ENCODE data around the gene ZBTB46. TPM values are rescaled to one million over a fixed set of nuclear protein-coding genes. Genes with fewer than 3 reads are reported as not detected.
A peak's percentile ranks its signal among the peaks of the same experiment; 100 is the strongest.

ZBTB46 gene
- total RNA-seq, 1 experiment from 2014 or later, result 27.1 TPM

DNA sequence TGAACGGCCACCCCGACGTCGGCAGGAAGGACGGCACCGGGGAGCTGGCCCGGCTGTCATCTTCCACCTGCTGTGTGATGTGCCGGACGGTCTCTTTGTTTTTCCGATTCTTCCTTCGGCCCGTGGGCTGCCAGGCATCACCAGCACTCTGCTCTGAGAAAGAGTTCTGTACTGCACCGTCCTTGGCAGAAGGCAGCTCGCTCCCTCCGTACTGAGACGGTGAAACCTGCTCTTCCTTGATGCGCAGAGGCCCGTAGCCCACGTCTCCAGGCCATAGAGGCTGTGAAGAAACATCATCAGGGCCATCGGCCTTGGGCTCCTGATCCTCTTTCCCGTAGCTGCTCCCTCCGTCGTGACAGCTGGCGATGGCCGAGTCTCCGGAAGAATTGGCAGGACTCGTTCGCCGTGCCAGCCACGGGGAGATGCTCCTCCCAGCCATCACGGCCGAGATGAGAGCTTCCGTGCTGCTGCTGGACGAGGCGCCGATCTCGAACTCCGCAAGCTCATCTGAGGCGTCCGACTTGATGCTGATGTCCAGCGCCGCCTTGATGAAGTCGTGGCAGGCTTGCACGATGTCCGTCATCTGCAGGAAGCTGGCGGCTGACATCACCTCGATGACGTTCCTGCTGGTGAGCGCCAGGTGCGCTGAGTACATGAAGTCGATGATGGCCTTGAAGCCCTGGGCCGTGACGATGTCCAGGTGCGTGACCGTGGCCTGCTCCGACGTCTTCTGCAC is 41.1 kb downstream of the ZBTB46 start:
- H3K4me1 ChIP-seq (ENCODE audit: insufficient read depth, low read length), result no peaks in the 10 kb centered on the region
- H3K4ac ChIP-seq (ENCODE audit: low read depth, low read length), result no peak overlapping the region
- no peaks in the 10 kb centered on the region for H3K9me3 ChIP-seq (ENCODE audit: control insufficient read depth, low read depth, low read length)
- no peak overlapping the region for H2AK5ac ChIP-seq (ENCODE audit: insufficient read length, low read length)
- peaks cover 0 to 20% (median 17%) of the 10 kb centered on the region in 3 experiments; a peak in 5 of 7 replicates for H3K36me3 Mint-ChIP-seq (ENCODE audit: insufficient read depth in 1 of 3, low read depth in 3 of 3)
- H3K79me2 ChIP-seq (ENCODE audit: insufficient read depth, low read length), result no peaks in the 10 kb centered on the region
- H3K27ac Mint-ChIP-seq, result no peak overlapping the region
- peaks cover 4 to 6% of the 10 kb centered on the region in 2 experiments; a peak in 3 of 4 replicates for H3K4me1 Mint-ChIP-seq
- no peaks in the 10 kb centered on the region for H3K27me3 ChIP-seq (ENCODE audit: insufficient read depth, low read length)
- no peak overlapping the region for H2AFZ ChIP-seq (ENCODE audit: low read length)
- H3K23me2 ChIP-seq (ENCODE audit: insufficient read length, low read depth, low read length, poor library complexity, severe bottlenecking), result no peaks in the 10 kb centered on the region
- peaks cover 6% of the 10 kb centered on the region for H3K79me1 ChIP-seq (ENCODE audit: insufficient read depth, low read depth, low read length, poor library complexity, severe bottlenecking)
- H3K18ac ChIP-seq (ENCODE audit: insufficient read length, low read depth, low read length), result no peak overlapping the region
- no peak overlapping the region for H4K91ac ChIP-seq (ENCODE audit: insufficient read length, low read depth, low read length)
- no peak overlapping the region for H3K4me2 ChIP-seq (ENCODE audit: insufficient read depth, insufficient read length, low read length)
- WGBS (ENCODE audit: extremely low coverage, insufficient read length, low lambda C conversion rate), result no CpG with 5 or more reads among the region's 57 CpGs
- no peak overlapping the region for H2BK12ac ChIP-seq (ENCODE audit: insufficient read length, low read depth, low read length)
- H3T11ph ChIP-seq (ENCODE audit: low read length), result no peak overlapping the region
- peak; percentile 24 for DNase-seq
- H4K8ac ChIP-seq (replicated peaks; ENCODE audit: insufficient read length, low read depth, low read length), result no peak overlapping the region
- H2BK15ac ChIP-seq (ENCODE audit: low read depth, low read length), result no peak overlapping the region
- TF ChIP-seq, protein P1, sequence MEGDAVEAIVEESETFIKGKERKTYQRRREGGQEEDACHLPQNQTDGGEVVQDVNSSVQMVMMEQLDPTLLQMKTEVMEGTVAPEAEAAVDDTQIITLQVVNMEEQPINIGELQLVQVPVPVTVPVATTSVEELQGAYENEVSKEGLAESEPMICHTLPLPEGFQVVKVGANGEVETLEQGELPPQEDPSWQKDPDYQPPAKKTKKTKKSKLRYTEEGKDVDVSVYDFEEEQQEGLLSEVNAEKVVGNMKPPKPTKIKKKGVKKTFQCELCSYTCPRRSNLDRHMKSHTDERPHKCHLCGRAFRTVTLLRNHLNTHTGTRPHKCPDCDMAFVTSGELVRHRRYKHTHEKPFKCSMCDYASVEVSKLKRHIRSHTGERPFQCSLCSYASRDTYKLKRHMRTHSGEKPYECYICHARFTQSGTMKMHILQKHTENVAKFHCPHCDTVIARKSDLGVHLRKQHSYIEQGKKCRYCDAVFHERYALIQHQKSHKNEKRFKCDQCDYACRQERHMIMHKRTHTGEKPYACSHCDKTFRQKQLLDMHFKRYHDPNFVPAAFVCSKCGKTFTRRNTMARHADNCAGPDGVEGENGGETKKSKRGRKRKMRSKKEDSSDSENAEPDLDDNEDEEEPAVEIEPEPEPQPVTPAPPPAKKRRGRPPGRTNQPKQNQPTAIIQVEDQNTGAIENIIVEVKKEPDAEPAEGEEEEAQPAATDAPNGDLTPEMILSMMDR (conservative IDR thresholded peaks at IDR 0.05), result no peak
- H4K20me1 ChIP-seq (ENCODE audit: control insufficient read depth, insufficient read depth, insufficient read length), result no peaks in the 10 kb centered on the region
- no peak overlapping the region for H4K5ac ChIP-seq (ENCODE audit: insufficient read length, low read depth, low read length)
- H3K27me3 Mint-ChIP-seq (ENCODE audit: low read depth), result no peaks in the 10 kb centered on the region; the same call in 1 of the 2 replicates
- no peak overlapping the region for H2BK120ac ChIP-seq (ENCODE audit: low read depth, low read length, poor library complexity, severe bottlenecking)
- no peak overlapping the region for H3K23ac ChIP-seq (ENCODE audit: insufficient read length, low read depth, low read length)
- H3K9ac ChIP-seq (ENCODE audit: extremely low read depth, insufficient read length, low read length), result no peak overlapping the region
- no peak overlapping the region for H3K27ac ChIP-seq (ENCODE audit: insufficient read length, low read depth, low read length)
- no peaks in the 10 kb centered on the region for H3K9me3 Mint-ChIP-seq
- H3K4me3 Mint-ChIP-seq, result no peak overlapping the region
- H2BK5ac ChIP-seq (ENCODE audit: insufficient read length, low read length), result no peak overlapping the region
- H2BK20ac ChIP-seq (ENCODE audit: low read depth, low read length, poor library complexity, severe bottlenecking), result no peak overlapping the region
- H3K14ac ChIP-seq (ENCODE audit: insufficient read depth, low read length), result no peak overlapping the region
- no peak overlapping the region for H3K56ac ChIP-seq (ENCODE audit: insufficient read length, low read depth, low read length)
